PFSK-1 (cell line): ENCODE results near the gene PGBD2.

ENCODE experiments used
- FOXP2 ChIP-seq: optimal IDR thresholded peaks from 2 replicates; pipeline ENCODE3; 2011; ENCODE audit warnings: borderline replicate concordance, control low read depth, inconsistent platforms; ENCODE audit not compliant: insufficient read depth; ENCODE audit errors: extremely low read length, extremely low read depth
- POLR2AphosphoS5 ChIP-seq: IDR thresholded peaks from 2 replicates; pipeline ENCODE4 v1.6.1; 2012; ENCODE audit warnings: low read depth, mild to moderate bottlenecking, control low read depth, low read length, moderate library complexity
- REST ChIP-seq, 2 experiments: IDR thresholded peaks; 2 replicates each; pipeline versions ENCODE4 v1.6.1 to v1.8.0; 2011 to 2012; ENCODE audit warnings: low read depth in 2 of 2, low read length in 2 of 2, control low read depth in 1 of 2, inconsistent platforms in 1 of 2, mild to moderate bottlenecking in 1 of 2, moderate library complexity in 1 of 2; ENCODE audit not compliant: insufficient read depth in 1 of 2
- SIN3A ChIP-seq: IDR thresholded peaks from 2 replicates; pipeline ENCODE4 v1.6.1; 2012; ENCODE audit warnings: mild to moderate bottlenecking, low read length, moderate library complexity, borderline replicate concordance; ENCODE audit not compliant: insufficient read depth
- TAF1 ChIP-seq: IDR thresholded peaks from 2 replicates; pipeline ENCODE4 v1.6.1; 2012; ENCODE audit warnings: low read length, control low read depth, borderline replicate concordance; ENCODE audit not compliant: insufficient read depth

PGBD2 gene

GRCh38 chr1:248858891-248859889, 46.8 kb upstream of the PGBD2 start, which contains the start of gene ZNF692:
ZNF692 (minus strand) TSS chr1:248859085; CDS start chr1:248858309, 776 bp downstream.
- no peak for TF ChIP-seq REST (IDR thresholded peaks at IDR 0.05; ENCODE audit: insufficient read depth in 1 of 2, low read depth in 2 of 2, low read length in 2 of 2)
- no peak for TF ChIP-seq FOXP2
- TF ChIP-seq TAF1: peak; percentile 80
- peak; percentile 97 for TF ChIP-seq POLR2AphosphoS5
- no peak for TF ChIP-seq SIN3A

- TF ChIP-seq FOXP2 (no peak), REST (IDR thresholded peaks at IDR 0.05; ENCODE audit: insufficient read depth in 1 of 2, low read depth in 2 of 2, low read length in 2 of 2) (no peak), POLR2AphosphoS5 (no peak), SIN3A (no peak), TAF1 (no peak)
Measured at GRCh38 chr1:248860007-248860406, 46.0 kb upstream of the PGBD2 start.

- TF ChIP-seq TAF1 (no peak), SIN3A (no peak), FOXP2 (no peak), REST (IDR thresholded peaks at IDR 0.05; ENCODE audit: insufficient read depth in 1 of 2, low read depth in 2 of 2, low read length in 2 of 2) (no peak), POLR2AphosphoS5 (no peak)
Measured at GRCh38 chr1:248861616-248862015, 44.4 kb upstream of the PGBD2 start.

- TF ChIP-seq REST (IDR thresholded peaks at IDR 0.05; ENCODE audit: insufficient read depth in 1 of 2, low read depth in 2 of 2, low read length in 2 of 2): no peak
- no peak for TF ChIP-seq POLR2AphosphoS5
- no peak for TF ChIP-seq SIN3A
- no peak for TF ChIP-seq TAF1
- no peak for TF ChIP-seq FOXP2
Measured at GRCh38 chr1:248862695-248862997, 43.4 kb upstream of the PGBD2 start.
